K562 (cell line): ENCODE results near the gene TDRD10.

Experiments
- CTCF ChIP-seq, 3 experiments: IDR thresholded peaks in 2 of 3; conservative IDR thresholded peaks in 1 of 3; 2 replicates each; pipeline ENCODE4 v1.5.1; 2011 to 2012; ENCODE audit warnings: low read length in 3 of 3, mild to moderate bottlenecking in 3 of 3, control low read depth in 2 of 3, improper control_type of control experiment in 1 of 3, inconsistent platforms in 1 of 3, low read depth in 1 of 3, mixed read lengths in 1 of 3, moderate library complexity in 1 of 3; ENCODE audit not compliant: insufficient read depth in 2 of 3
- NCOA1 ChIP-seq: fragments of 450-650 bp; IDR thresholded peaks from 2 replicates; pipeline ENCODE4 v1.6.1; 2016; ENCODE audit warnings: low read depth
- POLR2AphosphoS5 ChIP-seq: IDR thresholded peaks from 2 replicates; pipeline ENCODE4 v1.6.1; 2011; ENCODE audit warnings: mild to moderate bottlenecking, low read depth, low read length, moderate library complexity; ENCODE audit not compliant: control insufficient read depth, insufficient read depth
- ZNF785 ChIP-seq: fragments of 250-450 bp; sonication (Bioruptor Pico); IDR thresholded peaks from 2 replicates; pipeline ENCODE4 v1.4.0; 2020; ENCODE audit warnings: mild to moderate bottlenecking

- no peak for TF ChIP-seq CTCF (IDR thresholded peaks at IDR 0.05 in 2 of 3, conservative IDR thresholded peaks at IDR 0.05 in 1 of 3; ENCODE audit: insufficient read depth in 2 of 3, low read depth in 1 of 3, low read length in 3 of 3)
- no peak for TF ChIP-seq POLR2AphosphoS5
- TF ChIP-seq ZNF785, result no peak
- TF ChIP-seq NCOA1, result no peak
Measured at GRCh38 chr1:154456631-154457030, 45.4 kb upstream of the TDRD10 start.
